GM06990 (cell line): ENCODE measurements around the gene DSCAM.

Experiments
- DNase-seq: peaks from one replicate; pipeline ENCODE4 v3.0.0-alpha.2; 2011; ENCODE audit not compliant: insufficient read length; ENCODE audit errors: extremely low read depth
- H3K27me3 ChIP-seq: replicated peaks from 2 replicates; pipeline ENCODE4 v1.6.0; 2011; ENCODE audit warnings: low read length; ENCODE audit not compliant: control insufficient read depth, insufficient read depth
- H3K36me3 ChIP-seq: 2 replicates; pipeline ENCODE4 v1.5.1; 2011; ENCODE audit warnings: low read length; ENCODE audit not compliant: control insufficient read depth, insufficient read depth
- H3K4me3 ChIP-seq: replicated peaks from 2 replicates; pipeline ENCODE4 v1.5.1; 2011; ENCODE audit warnings: low read depth, mild to moderate bottlenecking, control low read depth, low read length
- TF ChIP-seq, protein P1 (sequence below): IDR thresholded peaks from 2 replicates; pipeline ENCODE4 v1.5.1; 2011; ENCODE audit warnings: low read length, control low read depth, mild to moderate bottlenecking, inconsistent platforms; ENCODE audit not compliant: insufficient read depth, poor library complexity, severe bottlenecking

Gene DSCAM

GRCh38 chr21:40151611-40152010 is 695.3 kb downstream of the DSCAM start:
- no peaks in the 10 kb centered on the region for H3K27me3 ChIP-seq
- H3K4me3 ChIP-seq, result no peak overlapping the region
- H3K36me3 ChIP-seq, result no peaks in the 10 kb centered on the region
- no peak for DNase-seq
- TF ChIP-seq, protein P1, sequence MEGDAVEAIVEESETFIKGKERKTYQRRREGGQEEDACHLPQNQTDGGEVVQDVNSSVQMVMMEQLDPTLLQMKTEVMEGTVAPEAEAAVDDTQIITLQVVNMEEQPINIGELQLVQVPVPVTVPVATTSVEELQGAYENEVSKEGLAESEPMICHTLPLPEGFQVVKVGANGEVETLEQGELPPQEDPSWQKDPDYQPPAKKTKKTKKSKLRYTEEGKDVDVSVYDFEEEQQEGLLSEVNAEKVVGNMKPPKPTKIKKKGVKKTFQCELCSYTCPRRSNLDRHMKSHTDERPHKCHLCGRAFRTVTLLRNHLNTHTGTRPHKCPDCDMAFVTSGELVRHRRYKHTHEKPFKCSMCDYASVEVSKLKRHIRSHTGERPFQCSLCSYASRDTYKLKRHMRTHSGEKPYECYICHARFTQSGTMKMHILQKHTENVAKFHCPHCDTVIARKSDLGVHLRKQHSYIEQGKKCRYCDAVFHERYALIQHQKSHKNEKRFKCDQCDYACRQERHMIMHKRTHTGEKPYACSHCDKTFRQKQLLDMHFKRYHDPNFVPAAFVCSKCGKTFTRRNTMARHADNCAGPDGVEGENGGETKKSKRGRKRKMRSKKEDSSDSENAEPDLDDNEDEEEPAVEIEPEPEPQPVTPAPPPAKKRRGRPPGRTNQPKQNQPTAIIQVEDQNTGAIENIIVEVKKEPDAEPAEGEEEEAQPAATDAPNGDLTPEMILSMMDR, result no peak

DNA sequence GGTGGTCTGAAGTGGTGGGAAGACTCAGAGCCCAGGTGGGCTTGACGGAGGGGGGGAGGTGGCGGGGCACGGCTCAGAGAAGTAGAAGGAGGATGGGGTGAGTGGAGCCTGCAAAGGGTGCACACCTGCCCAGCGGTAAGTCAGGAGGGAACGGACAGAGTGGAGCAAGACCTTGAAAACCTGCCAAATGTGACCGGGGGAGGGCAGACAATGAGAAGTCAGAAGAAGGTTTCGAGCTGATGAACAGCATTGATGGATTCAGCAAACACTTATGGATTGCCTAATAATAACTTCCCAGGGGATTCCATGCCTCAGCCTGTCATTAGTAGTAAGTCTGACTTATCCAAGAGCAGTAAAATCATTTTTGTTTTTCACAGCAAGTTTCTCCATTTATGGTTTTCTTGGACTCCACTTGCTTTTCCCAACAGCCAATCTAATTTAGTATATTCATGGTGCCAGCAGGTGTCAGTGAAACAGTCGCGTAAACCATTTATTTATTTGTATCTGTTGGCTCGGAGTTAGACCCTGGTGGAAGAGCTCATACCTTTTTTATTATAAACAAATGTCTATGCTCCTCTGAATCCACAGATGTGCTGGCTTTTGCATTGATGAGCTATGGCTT is 700.6 kb downstream of the DSCAM start:
- no peaks in the 10 kb centered on the region for H3K36me3 ChIP-seq
- no peaks in the 10 kb centered on the region for H3K27me3 ChIP-seq
- H3K4me3 ChIP-seq, result no peak overlapping the region
- TF ChIP-seq, protein P1, result no peak
- DNase-seq, result no peak

- H3K36me3 ChIP-seq, result no peaks in the 10 kb centered on the region
- no peak overlapping the region for H3K4me3 ChIP-seq
- TF ChIP-seq, protein P1, result peak; percentile 60
- H3K27me3 ChIP-seq, result no peaks in the 10 kb centered on the region
- DNase-seq, result no peak
Measured at GRCh38 chr21:40143822-40144525, 703.0 kb downstream of the DSCAM start.

- no peaks in the 10 kb centered on the region for H3K27me3 ChIP-seq
- TF ChIP-seq, protein P1, result no peak
- no peaks in the 10 kb centered on the region for H3K36me3 ChIP-seq
- H3K4me3 ChIP-seq, result no peak overlapping the region
- no peak for DNase-seq
Measured at GRCh38 chr21:40141621-40142020, 705.3 kb downstream of the DSCAM start.

DNA sequence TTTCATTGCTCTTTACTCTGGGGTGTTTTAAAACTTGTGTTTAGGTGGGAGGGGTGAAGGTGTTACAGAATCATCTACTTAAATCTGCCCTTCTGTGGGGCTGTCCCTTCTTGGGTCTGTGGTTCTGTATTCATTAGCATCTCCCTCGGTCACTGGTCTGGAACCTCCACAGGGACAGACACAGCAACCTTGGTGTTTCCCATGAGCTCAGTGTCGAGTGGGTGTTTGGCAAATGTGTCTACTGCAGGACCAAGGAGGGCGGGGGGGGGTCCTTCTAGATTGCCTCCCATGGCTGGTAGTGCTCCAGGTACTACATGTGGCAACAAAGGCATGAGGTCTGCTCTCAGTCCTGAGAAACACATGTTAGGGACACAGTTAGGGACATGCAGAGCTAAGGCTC is 706.3 kb downstream of the DSCAM start:
- Histone ChIP-seq H3K27me3 (no peaks in the 10 kb centered on the region), H3K36me3 (no peaks in the 10 kb centered on the region), H3K4me3 (no peak overlapping the region)
- no peak for DNase-seq
- TF ChIP-seq, protein P1, result no peak
